OCI-LY7 (cell line): ENCODE results near the gene DGKH. TPM values are rescaled to one million over a fixed set of nuclear protein-coding genes. Genes with fewer than 3 reads are reported as not detected.

Experiments
- BruUV-seq: library from RNA; stranded (reverse); fragments of 400-500 nt; replicated peaks from 2 replicates; lab custom pipeline; 2021; lab: Mats Ljungman, UMichigan
- CTCF ChIA-PET: fragments of 300-600 bp; sonication (Branson Sonifier 250); formaldehyde crosslinking; loops from one replicate; lab custom pipeline; 2022; ENCODE audit warnings: antibody characterized with exemption; ENCODE audit not compliant: unreplicated experiment; lab: Charles Lee
- POLR2A ChIA-PET: fragments of 300-600 bp; sonication (Branson Sonifier 250); formaldehyde crosslinking; loops from one replicate; lab custom pipeline; 2022; ENCODE audit warnings: antibody characterized with exemption; lab: Charles Lee
- DNase-seq: peaks from one replicate; pipeline ENCODE4 v3.0.0-alpha.2; 2015; ENCODE audit warnings: low spot score
- H2AFZ ChIP-seq: fragments of 200-600 bp; sonication (generic), shearing (Covaris generic); 2 replicates; pipeline ENCODE4 v1.6.1; 2014; ENCODE audit warnings: mild to moderate bottlenecking, antibody characterized with exemption, low read length, moderate library complexity
- H3K27ac ChIP-seq: fragments of 200-600 bp; sonication (generic); 2 replicates; pipeline ENCODE4 v1.5.1; 2014; ENCODE audit warnings: mixed run types, low read depth, mild to moderate bottlenecking, moderate library complexity, low read length, inconsistent platforms; ENCODE audit not compliant: poor library complexity, severe bottlenecking
- H3K36me3 ChIP-seq: fragments of 200-600 bp; sonication (generic); 2 replicates; pipeline ENCODE4 v1.6.1; 2014; ENCODE audit warnings: mild to moderate bottlenecking, antibody characterized with exemption, low read length, moderate library complexity, mixed read lengths; ENCODE audit not compliant: insufficient read depth
- H3K4me1 ChIP-seq: fragments of 200-600 bp; sonication (generic); 2 replicates; pipeline ENCODE4 v1.5.1; 2014; ENCODE audit warnings: mild to moderate bottlenecking, low read length; ENCODE audit not compliant: insufficient read depth, poor library complexity, severe bottlenecking
- H3K4me2 ChIP-seq: fragments of 200-600 bp; sonication (generic); 2 replicates; pipeline ENCODE4 v1.6.1; 2014; ENCODE audit warnings: mild to moderate bottlenecking, low read length
- H3K4me3 ChIP-seq: fragments of 200-600 bp; sonication (generic); 2 replicates; pipeline ENCODE4 v1.5.1; 2014; ENCODE audit warnings: mild to moderate bottlenecking, low read depth, low read length; ENCODE audit not compliant: poor library complexity, severe bottlenecking
- H3K79me2 ChIP-seq: fragments of 200-600 bp; sonication (generic); 2 replicates; pipeline ENCODE4 v1.6.1; 2016; ENCODE audit warnings: low read depth, mild to moderate bottlenecking, low read length, moderate library complexity, mixed read lengths; ENCODE audit not compliant: insufficient read depth
- H3K9me2 ChIP-seq: fragments of 200-600 bp; sonication (generic); 2 replicates; pipeline ENCODE4 v1.6.1; 2016; ENCODE audit warnings: mild to moderate bottlenecking, low read length, mixed read lengths; ENCODE audit not compliant: insufficient read depth
- H3K9me3 ChIP-seq: fragments of 200-600 bp; sonication (generic); 2 replicates; pipeline ENCODE4 v1.6.1; 2014; ENCODE audit warnings: mild to moderate bottlenecking, mixed run types, low read length, mixed read lengths
- H4K20me1 ChIP-seq: fragments of 200-600 bp; sonication (generic); 2 replicates; pipeline ENCODE4 v1.6.1; 2014; ENCODE audit warnings: mild to moderate bottlenecking, antibody characterized with exemption, low read length, moderate library complexity, mixed read lengths; ENCODE audit not compliant: insufficient read depth
- EZH2phosphoT487 ChIP-seq: fragments of 200-600 bp; sonication (generic); IDR thresholded peaks from 2 replicates; pipeline ENCODE4 v1.6.1; 2018; ENCODE audit warnings: low read depth, borderline replicate concordance, mild to moderate bottlenecking, mixed run types, antibody characterized with exemption, low read length, moderate library complexity, mixed read lengths
- intact Hi-C: fragments of 100-400 bp; cut with micrococcal nuclease; formaldehyde crosslinking; loops from one replicate; pipeline ENCODE4 v1.10.0; 2022; ENCODE audit not compliant: unreplicated experiment
- total RNA-seq, 2 experiments: library from RNA; depleted of rRNA in 1 of 2; stranded (reverse); fragments of >200 nt in 1 of 2; shearing (Covaris generic) in 1 of 2; gene quantifications; 2 replicates each; pipeline ENCODE4 v1.2.3, GENCODE V29; 2014 to 2022
- TF ChIP-seq, protein P1 (sequence below): fragments of 200-600 bp; sonication (generic); conservative IDR thresholded peaks from 2 replicates; pipeline ENCODE4 v1.5.1; 2014; ENCODE audit warnings: mild to moderate bottlenecking, antibody characterized with exemption, low read length, moderate library complexity, mixed read lengths

DGKH gene
- total RNA-seq, 2 experiments from 2014 or later = 6.2 to 16.1 TPM

DNA sequence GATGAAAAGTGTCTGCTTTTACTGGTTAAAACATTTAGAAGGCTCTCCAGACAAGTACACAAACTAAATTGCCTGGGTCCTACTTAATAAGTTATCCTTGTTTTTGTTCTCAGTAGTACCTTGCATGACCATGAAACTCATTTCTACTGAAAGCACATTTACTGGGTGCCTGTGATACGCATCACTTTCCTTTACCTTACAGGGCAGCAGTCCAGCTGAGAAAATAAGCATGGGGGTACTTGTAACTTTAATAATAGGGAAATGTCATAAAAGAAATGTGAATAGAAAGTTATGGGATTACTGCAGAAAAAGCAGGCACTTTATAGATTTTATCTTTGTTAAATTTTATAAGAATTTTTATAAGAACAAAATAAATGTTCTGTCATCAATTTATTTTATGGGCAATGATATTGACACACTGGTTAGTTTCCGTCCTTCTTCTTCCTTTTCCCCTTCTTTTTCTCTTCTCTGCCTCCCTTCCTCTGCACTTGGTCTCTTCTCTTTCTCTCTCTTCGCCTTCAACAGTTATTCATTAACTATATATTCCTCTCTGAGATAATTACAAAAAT, 116.2 kb downstream of the DGKH start:
- POLR2A ChIA-PET = interaction anchor here (1.1 kb wide), 1 partner anchor 22 kb away, joined by 3 read pairs; no protein-coding TSS in a partner anchor

GRCh38 chr13:42168496-42168895, 120.0 kb downstream of the DGKH start:
- Histone ChIP-seq H4K20me1 (no peaks in the 10 kb centered on the region), H3K36me3 (no peaks in the 10 kb centered on the region), H3K4me2 (no peak overlapping the region), H3K9me3 (no peaks in the 10 kb centered on the region), H3K27ac (no peak overlapping the region), H3K79me2 (no peaks in the 10 kb centered on the region), H2AFZ (no peak overlapping the region), H3K4me1 (no peaks in the 10 kb centered on the region), H3K4me3 (no peak overlapping the region), H3K9me2 (no peaks in the 10 kb centered on the region)
- TF ChIP-seq EZH2phosphoT487 = no peak
- TF ChIP-seq, protein P1, sequence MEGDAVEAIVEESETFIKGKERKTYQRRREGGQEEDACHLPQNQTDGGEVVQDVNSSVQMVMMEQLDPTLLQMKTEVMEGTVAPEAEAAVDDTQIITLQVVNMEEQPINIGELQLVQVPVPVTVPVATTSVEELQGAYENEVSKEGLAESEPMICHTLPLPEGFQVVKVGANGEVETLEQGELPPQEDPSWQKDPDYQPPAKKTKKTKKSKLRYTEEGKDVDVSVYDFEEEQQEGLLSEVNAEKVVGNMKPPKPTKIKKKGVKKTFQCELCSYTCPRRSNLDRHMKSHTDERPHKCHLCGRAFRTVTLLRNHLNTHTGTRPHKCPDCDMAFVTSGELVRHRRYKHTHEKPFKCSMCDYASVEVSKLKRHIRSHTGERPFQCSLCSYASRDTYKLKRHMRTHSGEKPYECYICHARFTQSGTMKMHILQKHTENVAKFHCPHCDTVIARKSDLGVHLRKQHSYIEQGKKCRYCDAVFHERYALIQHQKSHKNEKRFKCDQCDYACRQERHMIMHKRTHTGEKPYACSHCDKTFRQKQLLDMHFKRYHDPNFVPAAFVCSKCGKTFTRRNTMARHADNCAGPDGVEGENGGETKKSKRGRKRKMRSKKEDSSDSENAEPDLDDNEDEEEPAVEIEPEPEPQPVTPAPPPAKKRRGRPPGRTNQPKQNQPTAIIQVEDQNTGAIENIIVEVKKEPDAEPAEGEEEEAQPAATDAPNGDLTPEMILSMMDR = no peak
- CTCF ChIA-PET = no interaction called here
- POLR2A ChIA-PET = interaction anchor here (0.6 kb wide), 1 partner anchor 8 kb away, joined by 3 read pairs; no protein-coding TSS in a partner anchor
- BruUV-seq = no TSS peak
- intact Hi-C loops = no loop called here
- no peak for DNase-seq

More for the DNA sequence above, 116.2 kb downstream of the DGKH start:
- Histone ChIP-seq H3K27ac (no peak overlapping the region), H3K4me2 (no peak overlapping the region), H3K4me1 (no peaks in the 10 kb centered on the region), H3K79me2 (no peaks in the 10 kb centered on the region), H3K9me3 (no peaks in the 10 kb centered on the region), H4K20me1 (no peaks in the 10 kb centered on the region), H3K36me3 (no peaks in the 10 kb centered on the region), H3K9me2 (no peaks in the 10 kb centered on the region), H3K4me3 (no peak overlapping the region), H2AFZ (no peak overlapping the region)
- no TSS peak for BruUV-seq
- intact Hi-C loops = no loop called here
- DNase-seq = no peak
- CTCF ChIA-PET = no interaction called here
- TF ChIP-seq EZH2phosphoT487 = no peak
- TF ChIP-seq, protein P1 = no peak

DNA sequence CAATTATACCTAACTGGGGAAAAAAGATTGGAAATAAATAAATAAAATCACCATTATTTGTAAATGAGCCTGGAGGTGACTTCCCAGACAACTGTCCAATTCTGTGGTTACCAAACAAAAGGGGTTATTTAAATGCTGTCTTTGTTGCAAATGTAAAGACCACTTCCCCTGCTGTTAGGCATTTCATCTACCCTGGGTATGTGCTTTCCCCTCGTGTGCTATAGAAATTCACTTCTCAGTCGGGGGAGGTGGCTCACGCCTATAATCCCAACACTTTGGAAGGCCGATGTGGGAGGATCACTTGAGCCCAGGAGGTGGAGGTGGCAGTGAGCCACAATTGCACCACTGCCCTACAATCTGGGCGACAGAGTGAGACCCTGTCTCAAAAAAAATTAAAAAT, 121.6 kb downstream of the DGKH start:
- no peak overlapping the region for H3K4me2 ChIP-seq
- no peak overlapping the region for H2AFZ ChIP-seq
- no peak for TF ChIP-seq EZH2phosphoT487
- TF ChIP-seq, protein P1 = no peak
- no peaks in the 10 kb centered on the region for H3K9me2 ChIP-seq
- intact Hi-C loops = no loop called here
- H4K20me1 ChIP-seq = no peaks in the 10 kb centered on the region
- POLR2A ChIA-PET = no interaction called here
- H3K27ac ChIP-seq = no peak overlapping the region
- no peaks in the 10 kb centered on the region for H3K36me3 ChIP-seq
- H3K9me3 ChIP-seq = no peaks in the 10 kb centered on the region
- no peak overlapping the region for H3K4me3 ChIP-seq
- DNase-seq = no peak
- H3K79me2 ChIP-seq = no peaks in the 10 kb centered on the region
- H3K4me1 ChIP-seq = no peaks in the 10 kb centered on the region
- BruUV-seq = no TSS peak
- CTCF ChIA-PET = no interaction called here
